Measurements from ENCODE around the gene FOS. TPM values are rescaled to one million over a fixed set of nuclear protein-coding genes. Genes with fewer than 3 reads are reported as not detected.

Gene FOS
- total and polyA plus RNA-seq, 2 of the 8 experiments (the other 6 are each of a cell fraction or from before 2014, with no cell fraction given), result 50.2 to 51.8 TPM

DNA sequence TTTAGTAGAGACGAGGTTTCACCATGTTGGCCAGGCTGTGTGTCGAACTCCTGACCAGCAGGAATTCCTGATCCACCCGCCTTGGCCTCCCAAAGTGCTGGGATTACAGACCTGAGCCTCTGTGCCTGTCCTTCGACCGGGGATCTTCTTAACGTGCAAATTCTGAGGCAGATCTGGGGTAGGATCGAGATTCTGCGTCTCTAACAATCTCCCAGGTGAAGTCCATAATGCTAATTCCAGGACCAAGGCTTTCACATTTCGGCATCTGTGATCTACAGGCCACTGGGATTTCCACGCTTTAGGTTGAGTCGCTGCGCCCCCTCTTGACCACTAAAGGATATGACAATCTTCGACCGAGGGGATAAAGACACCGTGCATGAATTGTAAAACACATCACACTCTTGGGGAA is 24.8 kb downstream of the FOS start:
- Histone ChIP-seq H2BK12ac (ENCODE audit: low read depth, low read length) (no peak overlapping the region), H3K4me2 (ENCODE audit: insufficient read depth in 1 of 2, low read depth in 2 of 2, low read length in 2 of 2) (0 out of 4 replicates have a peak overlapping the region, but pooled peaks of 1 of the 2 experiments have one; percentile 16), H4K5ac (ENCODE audit: insufficient read length, low read depth, low read length) (peak overlapping the region; percentile 68), H2BK20ac (ENCODE audit: low read length) (no peak overlapping the region), H3K27ac (ENCODE audit: low read depth, low read length) (no peak overlapping the region), H3K9me3 (ENCODE audit: insufficient read depth in 2 of 2, low read depth in 1 of 2, low read length in 1 of 2) (no peaks in the 10 kb centered on the region), H3K4ac (replicated peaks; ENCODE audit: insufficient read length, low read depth, low read length) (no peak overlapping the region), H3K36me3 (ENCODE audit: control insufficient read depth in 2 of 4, insufficient read depth in 4 of 4, low read length in 3 of 4) (no peaks in the 10 kb centered on the region), H3K4me1 (replicated peaks in 1 of 4; ENCODE audit: control insufficient read depth in 3 of 4, insufficient read depth in 4 of 4, low read length in 3 of 4) (peaks cover 0 to 4% (median 1%) of the 10 kb centered on the region in 4 experiments; a peak in 2 of 7 replicates), H4K8ac (ENCODE audit: extremely low read depth, insufficient read depth, low read length) (no peak overlapping the region), H3K18ac (ENCODE audit: extremely low read depth, low read length) (no peak overlapping the region; the same call in 1 of the 2 replicates), H2BK5ac (ENCODE audit: low read depth, low read length) (no peak overlapping the region), H4K91ac (replicated peaks; ENCODE audit: insufficient read length, low read length) (no peak overlapping the region), H4K20me1 (replicated peaks in 1 of 2; ENCODE audit: control insufficient read depth in 1 of 2, insufficient read depth in 2 of 2, low read length in 2 of 2) (no peaks in the 10 kb centered on the region), H2BK120ac (replicated peaks; ENCODE audit: low read depth, low read length) (no peak overlapping the region), H2BK15ac (ENCODE audit: low read length) (no peak overlapping the region), H3K23me2 (ENCODE audit: low read depth, low read length) (no peaks in the 10 kb centered on the region), H3K56ac (replicated peaks; ENCODE audit: insufficient read length, low read depth, low read length) (no peak overlapping the region), H2AK5ac (ENCODE audit: low read depth, low read length) (no peak overlapping the region), H2AFZ (ENCODE audit: low read length) (peak overlapping the region; percentile 45; the same call in 1 of the 2 replicates), H3K14ac (ENCODE audit: insufficient read length) (no peak overlapping the region), H3K79me1 (ENCODE audit: low read depth, low read length) (no peaks in the 10 kb centered on the region), H3K4me3 (ENCODE audit: extremely low read depth in 1 of 4, insufficient read depth in 2 of 4, low read depth in 3 of 4, low read length in 4 of 4) (no peak overlapping the region), H3K79me2 (ENCODE audit: control insufficient read depth in 1 of 2, insufficient read depth in 2 of 2, low read length in 2 of 2) (no peaks in the 10 kb centered on the region), H3K9ac (replicated peaks in 1 of 4; ENCODE audit: extremely low read depth in 1 of 4, low read depth in 3 of 4, low read length in 3 of 4) (no peak overlapping the region), H3K27me3 (replicated peaks in 1 of 4; ENCODE audit: control insufficient read depth in 3 of 4, extremely low read depth in 1 of 4, insufficient read depth in 3 of 4, low read length in 3 of 4) (no peaks in the 10 kb centered on the region), H3K23ac (ENCODE audit: insufficient read length) (no peak overlapping the region)
- ChIA-PET CTCF (ENCODE audit: partially characterized antibody) (interaction anchor here (0.6 to 14.1 kb wide), 25 partner anchors 9 to 1460 kb away, joined by 3 to 184 read pairs (median 4); partner anchors contain the start of gene ZC2HC1C), POLR2A (ENCODE audit: partially characterized antibody) (interaction anchor here (1.0 to 1.3 kb wide), 3 partner anchors 22 to 176 kb away, joined by 3 to 5 read pairs (median 3); partner anchors contain the start of gene NEK9)
- 30% methylated on average over 15 of the region's 15 CpGs; no CpG with 5 or more reads in 1 of the 2 experiments for WGBS, 2 experiments (ENCODE audit: extremely low coverage in 1 of 2, insufficient coverage in 1 of 2, insufficient read length in 1 of 2, insufficient replicate concordance in 2 of 2, low coverage in 1 of 2, low lambda C conversion rate in 2 of 2, missing lambda C conversion rate in 1 of 2)
- TF ChIP-seq, protein P1, sequence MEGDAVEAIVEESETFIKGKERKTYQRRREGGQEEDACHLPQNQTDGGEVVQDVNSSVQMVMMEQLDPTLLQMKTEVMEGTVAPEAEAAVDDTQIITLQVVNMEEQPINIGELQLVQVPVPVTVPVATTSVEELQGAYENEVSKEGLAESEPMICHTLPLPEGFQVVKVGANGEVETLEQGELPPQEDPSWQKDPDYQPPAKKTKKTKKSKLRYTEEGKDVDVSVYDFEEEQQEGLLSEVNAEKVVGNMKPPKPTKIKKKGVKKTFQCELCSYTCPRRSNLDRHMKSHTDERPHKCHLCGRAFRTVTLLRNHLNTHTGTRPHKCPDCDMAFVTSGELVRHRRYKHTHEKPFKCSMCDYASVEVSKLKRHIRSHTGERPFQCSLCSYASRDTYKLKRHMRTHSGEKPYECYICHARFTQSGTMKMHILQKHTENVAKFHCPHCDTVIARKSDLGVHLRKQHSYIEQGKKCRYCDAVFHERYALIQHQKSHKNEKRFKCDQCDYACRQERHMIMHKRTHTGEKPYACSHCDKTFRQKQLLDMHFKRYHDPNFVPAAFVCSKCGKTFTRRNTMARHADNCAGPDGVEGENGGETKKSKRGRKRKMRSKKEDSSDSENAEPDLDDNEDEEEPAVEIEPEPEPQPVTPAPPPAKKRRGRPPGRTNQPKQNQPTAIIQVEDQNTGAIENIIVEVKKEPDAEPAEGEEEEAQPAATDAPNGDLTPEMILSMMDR (IDR thresholded peaks at IDR 0.05; ENCODE audit: control extremely low read depth in 1 of 3, insufficient read depth in 1 of 3, low read depth in 1 of 3, low read length in 3 of 3), result peak; percentile 70 to 92 (median 84)
- TF ChIP-seq RAD21 (IDR thresholded peaks at IDR 0.05 in 1 of 2, conservative IDR thresholded peaks at IDR 0.05 in 1 of 2; ENCODE audit: low read depth in 2 of 2, low read length in 2 of 2) (peak; percentile 95 to 96), CHD2 (IDR thresholded peaks at IDR 0.05; ENCODE audit: low read length) (no peak), TCF12 (IDR thresholded peaks at IDR 0.05; ENCODE audit: low read depth, low read length) (0 out of 2 replicates have a peak, but pooled peaks have one; percentile 45), HDAC2 (IDR thresholded peaks at IDR 0.05; ENCODE audit: borderline replicate concordance in 1 of 2, low read depth in 2 of 2, low read length in 2 of 2) (no peak), SP2 (IDR thresholded peaks at IDR 0.05; ENCODE audit: low read length) (no peak), SAP30 (IDR thresholded peaks at IDR 0.05; ENCODE audit: insufficient read depth, insufficient replicate concordance, low read length) (no peak), ZNF274 (IDR thresholded peaks at IDR 0.05; ENCODE audit: borderline replicate concordance, extremely low read depth, low read length) (no peak)
- TF ChIP-seq, protein P2, sequence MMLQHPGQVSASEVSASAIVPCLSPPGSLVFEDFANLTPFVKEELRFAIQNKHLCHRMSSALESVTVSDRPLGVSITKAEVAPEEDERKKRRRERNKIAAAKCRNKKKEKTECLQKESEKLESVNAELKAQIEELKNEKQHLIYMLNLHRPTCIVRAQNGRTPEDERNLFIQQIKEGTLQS (IDR thresholded peaks at IDR 0.05; ENCODE audit: insufficient read depth, low read depth, low read length), result no peak
- FAIRE-seq (peak; percentile 73), DNase-seq (ENCODE audit: low read depth in 1 of 2, low spot score in 2 of 2) (peak in 1 of 2 experiments; percentile 65)
